K562 (cell line): ENCODE results near the gene HS2ST1. TPM values are rescaled to one million over a fixed set of nuclear protein-coding genes. Genes with fewer than 3 reads are reported as not detected.

Experiments used
- CEBPZ ChIP-seq: fragments of 150-350 bp; IDR thresholded peaks from 2 replicates; pipeline ENCODE4 v1.6.1; 2014; ENCODE audit warnings: low read depth, mild to moderate bottlenecking, low read length, borderline replicate concordance
- ZBTB12 ChIP-seq: fragments of 250-450 bp; sonication (Bioruptor Pico); IDR thresholded peaks from 2 replicates; pipeline ENCODE4 v1.4.0; 2020
- ZNF121 ChIP-seq: sonication (generic); formaldehyde crosslinking; conservative IDR thresholded peaks from 2 replicates; pipeline ENCODE4 v1.8.0; 2022; ENCODE audit warnings: missing genetic modification reagents
- ZNF316 ChIP-seq: fragments of 450-650 bp; IDR thresholded peaks from 2 replicates; pipeline ENCODE4 v1.6.1; 2016
- polyA plus RNA-seq, 8 experiments: library from polyadenylated mRNA; depleted of rRNA in 4 of 8; stranded (reverse) in 5 of 8; unstranded in 3 of 8; fragments of >200 nt; fragmentation: Nextera tagmentation in 2 of 8; fragmentation: Illumina TruSeq in 1 of 8; extraction: Ambion mirVana in 2 of 8; extraction: Trizol in 1 of 8; gene quantifications; 2 replicates each; pipeline versions ENCODE4 v1.2.1 to v1.2.3, GENCODE V29; 2011 to 2014; ENCODE audit warnings: inconsistent platforms in 1 of 8, missing spikeins in 1 of 8
- total RNA-seq, 7 experiments: library from RNA; depleted of rRNA in 6 of 7; stranded (reverse); fragments of >200 nt in 6 of 7; fragmentation: Illumina TruSeq in 2 of 7; extraction: Trizol in 2 of 7; gene quantifications; 2 replicates each; pipeline versions ENCODE4 v1.2.1 to v1.2.3, GENCODE V29; 2011 to 2021; ENCODE audit warnings: low replicate concordance in 1 of 7
- TF ChIP-seq, protein P1 (sequence below): fragments of 200-600 bp; sonication (generic); IDR thresholded peaks from one replicate; pipeline ENCODE4 v1.6.1; 2012; ENCODE audit warnings: mild to moderate bottlenecking, low read depth, low read length, inconsistent platforms
- TF ChIP-seq, protein P2 (sequence below): fragments of 450-650 bp; formaldehyde crosslinking; IDR thresholded peaks from 2 replicates; pipeline ENCODE4 v1.4.0; 2020; ENCODE audit warnings: mild to moderate bottlenecking, moderate library complexity

The HS2ST1 gene
- total and polyA plus RNA-seq, 9 of the 15 experiments (the other 6 are each of a cell fraction or from before 2014, with no cell fraction given) = 7.7 to 43.3 (median 25.8) TPM

DNA sequence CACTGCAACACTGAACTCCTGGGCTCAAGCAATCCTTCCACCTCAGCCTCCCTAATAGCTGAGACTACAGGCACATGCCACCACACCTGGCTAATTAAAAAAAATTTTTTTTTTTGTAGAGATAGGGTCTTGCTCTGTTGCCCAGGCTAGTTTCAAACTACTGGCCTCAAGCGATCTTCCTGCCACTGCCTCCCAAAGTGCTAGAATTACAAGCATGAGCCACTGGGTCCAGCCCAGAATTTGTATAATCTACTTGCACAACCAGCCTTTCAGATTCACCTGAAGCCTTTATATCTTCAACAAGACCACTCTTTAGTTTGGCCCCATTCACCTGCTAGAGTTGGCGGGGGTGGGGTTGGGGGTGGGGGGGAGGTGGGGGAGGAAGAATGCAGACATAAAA, 232.6 kb downstream of the HS2ST1 start (continued):
- TF ChIP-seq, protein P1, sequence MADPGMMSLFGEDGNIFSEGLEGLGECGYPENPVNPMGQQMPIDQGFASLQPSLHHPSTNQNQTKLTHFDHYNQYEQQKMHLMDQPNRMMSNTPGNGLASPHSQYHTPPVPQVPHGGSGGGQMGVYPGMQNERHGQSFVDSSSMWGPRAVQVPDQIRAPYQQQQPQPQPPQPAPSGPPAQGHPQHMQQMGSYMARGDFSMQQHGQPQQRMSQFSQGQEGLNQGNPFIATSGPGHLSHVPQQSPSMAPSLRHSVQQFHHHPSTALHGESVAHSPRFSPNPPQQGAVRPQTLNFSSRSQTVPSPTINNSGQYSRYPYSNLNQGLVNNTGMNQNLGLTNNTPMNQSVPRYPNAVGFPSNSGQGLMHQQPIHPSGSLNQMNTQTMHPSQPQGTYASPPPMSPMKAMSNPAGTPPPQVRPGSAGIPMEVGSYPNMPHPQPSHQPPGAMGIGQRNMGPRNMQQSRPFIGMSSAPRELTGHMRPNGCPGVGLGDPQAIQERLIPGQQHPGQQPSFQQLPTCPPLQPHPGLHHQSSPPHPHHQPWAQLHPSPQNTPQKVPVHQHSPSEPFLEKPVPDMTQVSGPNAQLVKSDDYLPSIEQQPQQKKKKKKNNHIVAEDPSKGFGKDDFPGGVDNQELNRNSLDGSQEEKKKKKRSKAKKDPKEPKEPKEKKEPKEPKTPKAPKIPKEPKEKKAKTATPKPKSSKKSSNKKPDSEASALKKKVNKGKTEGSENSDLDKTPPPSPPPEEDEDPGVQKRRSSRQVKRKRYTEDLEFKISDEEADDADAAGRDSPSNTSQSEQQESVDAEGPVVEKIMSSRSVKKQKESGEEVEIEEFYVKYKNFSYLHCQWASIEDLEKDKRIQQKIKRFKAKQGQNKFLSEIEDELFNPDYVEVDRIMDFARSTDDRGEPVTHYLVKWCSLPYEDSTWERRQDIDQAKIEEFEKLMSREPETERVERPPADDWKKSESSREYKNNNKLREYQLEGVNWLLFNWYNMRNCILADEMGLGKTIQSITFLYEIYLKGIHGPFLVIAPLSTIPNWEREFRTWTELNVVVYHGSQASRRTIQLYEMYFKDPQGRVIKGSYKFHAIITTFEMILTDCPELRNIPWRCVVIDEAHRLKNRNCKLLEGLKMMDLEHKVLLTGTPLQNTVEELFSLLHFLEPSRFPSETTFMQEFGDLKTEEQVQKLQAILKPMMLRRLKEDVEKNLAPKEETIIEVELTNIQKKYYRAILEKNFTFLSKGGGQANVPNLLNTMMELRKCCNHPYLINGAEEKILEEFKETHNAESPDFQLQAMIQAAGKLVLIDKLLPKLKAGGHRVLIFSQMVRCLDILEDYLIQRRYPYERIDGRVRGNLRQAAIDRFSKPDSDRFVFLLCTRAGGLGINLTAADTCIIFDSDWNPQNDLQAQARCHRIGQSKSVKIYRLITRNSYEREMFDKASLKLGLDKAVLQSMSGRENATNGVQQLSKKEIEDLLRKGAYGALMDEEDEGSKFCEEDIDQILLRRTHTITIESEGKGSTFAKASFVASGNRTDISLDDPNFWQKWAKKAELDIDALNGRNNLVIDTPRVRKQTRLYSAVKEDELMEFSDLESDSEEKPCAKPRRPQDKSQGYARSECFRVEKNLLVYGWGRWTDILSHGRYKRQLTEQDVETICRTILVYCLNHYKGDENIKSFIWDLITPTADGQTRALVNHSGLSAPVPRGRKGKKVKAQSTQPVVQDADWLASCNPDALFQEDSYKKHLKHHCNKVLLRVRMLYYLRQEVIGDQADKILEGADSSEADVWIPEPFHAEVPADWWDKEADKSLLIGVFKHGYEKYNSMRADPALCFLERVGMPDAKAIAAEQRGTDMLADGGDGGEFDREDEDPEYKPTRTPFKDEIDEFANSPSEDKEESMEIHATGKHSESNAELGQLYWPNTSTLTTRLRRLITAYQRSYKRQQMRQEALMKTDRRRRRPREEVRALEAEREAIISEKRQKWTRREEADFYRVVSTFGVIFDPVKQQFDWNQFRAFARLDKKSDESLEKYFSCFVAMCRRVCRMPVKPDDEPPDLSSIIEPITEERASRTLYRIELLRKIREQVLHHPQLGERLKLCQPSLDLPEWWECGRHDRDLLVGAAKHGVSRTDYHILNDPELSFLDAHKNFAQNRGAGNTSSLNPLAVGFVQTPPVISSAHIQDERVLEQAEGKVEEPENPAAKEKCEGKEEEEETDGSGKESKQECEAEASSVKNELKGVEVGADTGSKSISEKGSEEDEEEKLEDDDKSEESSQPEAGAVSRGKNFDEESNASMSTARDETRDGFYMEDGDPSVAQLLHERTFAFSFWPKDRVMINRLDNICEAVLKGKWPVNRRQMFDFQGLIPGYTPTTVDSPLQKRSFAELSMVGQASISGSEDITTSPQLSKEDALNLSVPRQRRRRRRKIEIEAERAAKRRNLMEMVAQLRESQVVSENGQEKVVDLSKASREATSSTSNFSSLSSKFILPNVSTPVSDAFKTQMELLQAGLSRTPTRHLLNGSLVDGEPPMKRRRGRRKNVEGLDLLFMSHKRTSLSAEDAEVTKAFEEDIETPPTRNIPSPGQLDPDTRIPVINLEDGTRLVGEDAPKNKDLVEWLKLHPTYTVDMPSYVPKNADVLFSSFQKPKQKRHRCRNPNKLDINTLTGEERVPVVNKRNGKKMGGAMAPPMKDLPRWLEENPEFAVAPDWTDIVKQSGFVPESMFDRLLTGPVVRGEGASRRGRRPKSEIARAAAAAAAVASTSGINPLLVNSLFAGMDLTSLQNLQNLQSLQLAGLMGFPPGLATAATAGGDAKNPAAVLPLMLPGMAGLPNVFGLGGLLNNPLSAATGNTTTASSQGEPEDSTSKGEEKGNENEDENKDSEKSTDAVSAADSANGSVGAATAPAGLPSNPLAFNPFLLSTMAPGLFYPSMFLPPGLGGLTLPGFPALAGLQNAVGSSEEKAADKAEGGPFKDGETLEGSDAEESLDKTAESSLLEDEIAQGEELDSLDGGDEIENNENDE = no peak
- no peak for TF ChIP-seq CEBPZ
- no peak for TF ChIP-seq ZNF316
- TF ChIP-seq, protein P2, sequence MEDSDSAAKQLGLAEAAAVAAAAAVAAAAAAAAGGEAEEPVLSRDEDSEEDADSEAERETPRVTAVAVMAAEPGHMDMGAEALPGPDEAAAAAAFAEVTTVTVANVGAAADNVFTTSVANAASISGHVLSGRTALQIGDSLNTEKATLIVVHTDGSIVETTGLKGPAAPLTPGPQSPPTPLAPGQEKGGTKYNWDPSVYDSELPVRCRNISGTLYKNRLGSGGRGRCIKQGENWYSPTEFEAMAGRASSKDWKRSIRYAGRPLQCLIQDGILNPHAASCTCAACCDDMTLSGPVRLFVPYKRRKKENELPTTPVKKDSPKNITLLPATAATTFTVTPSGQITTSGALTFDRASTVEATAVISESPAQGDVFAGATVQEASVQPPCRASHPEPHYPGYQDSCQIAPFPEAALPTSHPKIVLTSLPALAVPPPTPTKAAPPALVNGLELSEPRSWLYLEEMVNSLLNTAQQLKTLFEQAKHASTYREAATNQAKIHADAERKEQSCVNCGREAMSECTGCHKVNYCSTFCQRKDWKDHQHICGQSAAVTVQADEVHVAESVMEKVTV (CRISPR knock-in tag) = no peak
- no peak for TF ChIP-seq ZBTB12 (CRISPR knock-in tag)
- no peak for TF ChIP-seq ZNF121 (CRISPR knock-in tag)
